ENCODE data around the gene UMOD.

Gene UMOD

GRCh38 chr16:20388854-20389253 lies 36.3 kb upstream of the UMOD start:
- Histone ChIP-seq H3K27me3 (ENCODE audit: control insufficient read depth in 5 of 5, insufficient read depth in 4 of 5, low read length in 5 of 5) (no peaks in the 10 kb centered on the region), H3K27ac (ENCODE audit: low read depth, low read length) (no peak overlapping the region), H3K36me3 (ENCODE audit: control insufficient read depth in 5 of 5, insufficient read depth in 5 of 5, low read length in 5 of 5) (no peaks in the 10 kb centered on the region), H3K4me1 (ENCODE audit: control insufficient read depth in 5 of 5, insufficient read depth in 5 of 5, low read length in 5 of 5) (peaks cover 0 to 14% (median 11%) of the 10 kb centered on the region in 5 donors), H3K9ac (ENCODE audit: low read length in 5 of 5) (no peak overlapping the region), H3K9me3 (ENCODE audit: control insufficient read depth in 5 of 5, low read length in 5 of 5) (no peaks in the 10 kb centered on the region), H3K4me3 (ENCODE audit: low read depth in 1 of 5, low read length in 5 of 5) (no peak overlapping the region)

DNA sequence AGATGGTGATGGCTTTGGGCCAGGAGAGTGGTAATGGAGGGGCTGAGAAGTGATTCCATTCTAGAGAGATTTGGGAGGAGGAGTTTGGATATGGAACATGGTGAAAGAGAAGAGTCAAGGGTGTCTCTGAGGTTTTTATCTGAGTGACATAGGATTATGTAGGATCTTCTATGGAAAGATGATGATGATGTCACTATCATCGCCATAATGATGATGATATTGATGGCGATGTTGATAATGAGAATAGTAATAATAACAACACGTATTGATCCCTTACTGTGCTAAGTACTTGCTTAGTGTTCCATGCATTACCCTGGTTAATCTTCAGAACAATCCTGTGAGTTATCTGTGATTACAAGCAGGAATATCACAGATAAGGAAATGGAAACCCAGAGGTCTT lies 35.5 kb upstream of the UMOD start:
- Histone ChIP-seq H3K27ac (ENCODE audit: low read depth, low read length) (no peak overlapping the region), H3K9me3 (ENCODE audit: control insufficient read depth in 5 of 5, low read length in 5 of 5) (no peaks in the 10 kb centered on the region), H3K27me3 (ENCODE audit: control insufficient read depth in 5 of 5, insufficient read depth in 4 of 5, low read length in 5 of 5) (peaks cover 0 to under 1% (median 0%) of the 10 kb centered on the region in 5 donors), H3K4me1 (ENCODE audit: control insufficient read depth in 5 of 5, insufficient read depth in 5 of 5, low read length in 5 of 5) (peaks cover 0 to 8% (median 6%) of the 10 kb centered on the region in 5 donors), H3K9ac (ENCODE audit: low read length in 5 of 5) (no peak overlapping the region), H3K4me3 (ENCODE audit: low read depth in 1 of 5, low read length in 5 of 5) (no peak overlapping the region), H3K36me3 (ENCODE audit: control insufficient read depth in 5 of 5, insufficient read depth in 5 of 5, low read length in 5 of 5) (no peaks in the 10 kb centered on the region)

DNA sequence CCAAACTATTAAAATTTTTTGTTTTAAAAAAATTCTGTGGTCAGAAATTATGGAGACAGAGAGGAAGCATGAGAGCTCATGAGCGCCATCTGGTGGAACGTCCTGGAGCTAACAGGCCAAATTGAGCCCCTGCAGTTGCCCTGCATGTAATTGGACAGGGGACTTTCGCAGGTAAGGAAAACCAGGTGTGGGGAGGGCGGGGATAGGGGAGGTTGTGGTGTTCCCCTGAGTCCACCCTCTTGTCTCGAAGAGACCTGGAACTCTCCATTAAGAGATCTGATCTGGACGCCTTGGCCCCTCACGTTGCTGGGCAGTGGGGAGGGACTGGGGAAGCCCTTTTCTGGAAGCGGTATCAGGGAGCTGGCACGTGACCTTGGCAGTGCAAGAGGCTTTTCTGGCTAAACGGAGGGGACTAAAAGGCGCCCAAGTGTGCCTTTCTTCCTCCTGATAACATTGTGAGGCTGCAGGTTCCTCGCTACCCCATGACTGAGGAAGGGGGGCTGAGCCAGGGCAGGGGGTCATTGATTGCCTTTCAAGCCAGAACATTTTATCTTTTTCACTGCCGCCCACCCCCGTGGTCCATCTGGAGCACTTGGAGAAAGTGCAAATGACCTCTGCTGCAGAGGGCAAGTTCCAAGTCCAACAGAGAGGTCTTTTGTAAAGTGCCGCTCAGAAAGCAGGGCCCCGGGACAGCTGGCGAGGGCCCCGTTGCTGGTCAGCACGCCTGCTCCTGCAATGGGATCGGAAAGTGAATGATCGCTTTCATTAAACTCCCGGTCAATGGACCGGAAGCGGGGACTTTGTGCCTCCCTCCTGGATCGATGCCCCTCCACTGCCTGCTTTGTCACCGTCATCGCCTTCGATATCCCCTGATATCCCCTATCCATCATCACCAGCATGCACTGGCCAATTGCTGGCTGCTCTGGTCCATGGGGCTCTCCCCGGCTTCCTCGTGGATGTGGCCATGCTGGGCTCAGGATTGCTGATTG lies 33.6 kb upstream of the UMOD start:
- no peaks in the 10 kb centered on the region for H3K9me3 ChIP-seq (ENCODE audit: control insufficient read depth in 5 of 5, low read length in 5 of 5)
- peaks cover 0 to 6% (median 0%) of the 10 kb centered on the region in 5 donors for H3K27me3 ChIP-seq (ENCODE audit: control insufficient read depth in 5 of 5, insufficient read depth in 4 of 5, low read length in 5 of 5)
- H3K36me3 ChIP-seq (ENCODE audit: control insufficient read depth in 5 of 5, insufficient read depth in 5 of 5, low read length in 5 of 5) = no peaks in the 10 kb centered on the region
- no peak overlapping the region for H3K27ac ChIP-seq (ENCODE audit: low read depth, low read length)
- H3K4me3 ChIP-seq (ENCODE audit: low read depth in 1 of 5, low read length in 5 of 5) = peak overlapping the region in 1 of 5 donors; percentile 19
- H3K4me1 ChIP-seq (ENCODE audit: control insufficient read depth in 5 of 5, insufficient read depth in 5 of 5, low read length in 5 of 5) = peaks cover 0 to 8% (median 6%) of the 10 kb centered on the region in 5 donors
- no peak overlapping the region for H3K9ac ChIP-seq (ENCODE audit: low read length in 5 of 5)

DNA sequence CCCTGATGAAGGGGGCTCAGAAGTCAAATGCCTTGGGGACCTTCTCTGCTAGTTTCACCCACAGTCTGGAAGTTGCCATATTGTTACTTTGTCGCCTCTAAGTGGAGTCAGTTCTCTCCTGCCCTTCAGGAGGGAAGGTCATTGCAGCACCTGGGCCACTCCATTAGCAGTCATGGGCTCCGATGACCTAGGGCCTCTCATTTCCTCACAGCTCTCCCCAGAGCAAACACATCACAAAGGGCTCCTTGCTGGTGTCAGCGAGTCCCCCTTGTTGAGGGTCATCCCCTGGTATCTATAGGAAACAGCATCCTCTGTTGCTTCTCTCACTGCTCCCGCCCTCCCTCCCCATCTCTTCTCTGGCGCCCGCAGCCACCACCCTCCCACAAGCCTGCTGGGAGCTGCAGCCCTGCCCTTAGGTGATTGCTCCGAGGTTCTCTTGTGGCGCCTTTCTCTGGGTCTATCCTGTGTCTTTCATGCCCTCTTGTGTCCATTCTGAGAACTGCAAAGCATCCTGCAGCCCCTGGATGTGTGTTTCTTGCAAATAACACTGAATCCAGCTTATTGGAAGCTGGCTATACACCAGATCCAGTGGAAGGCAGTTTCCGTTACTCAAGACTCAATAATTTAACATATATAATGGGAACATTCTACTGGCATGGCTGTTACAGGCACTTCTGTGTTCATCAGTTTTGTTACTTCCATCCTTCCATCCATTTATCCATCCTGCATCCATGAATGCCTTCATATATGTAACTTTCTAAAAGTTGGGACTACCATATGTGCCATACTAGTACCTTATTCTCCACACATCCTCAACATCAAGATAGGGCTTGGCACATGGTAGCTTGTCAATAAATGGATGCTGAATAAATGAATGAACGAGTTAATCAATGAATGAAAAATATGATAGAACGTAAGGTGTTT lies 30.9 kb upstream of the UMOD start:
- Histone ChIP-seq H3K36me3 (ENCODE audit: control insufficient read depth in 5 of 5, insufficient read depth in 5 of 5, low read length in 5 of 5) (no peaks in the 10 kb centered on the region), H3K27ac (ENCODE audit: low read depth, low read length) (no peak overlapping the region), H3K27me3 (ENCODE audit: control insufficient read depth in 5 of 5, insufficient read depth in 4 of 5, low read length in 5 of 5) (peaks cover 0 to 6% (median 0%) of the 10 kb centered on the region in 5 donors), H3K4me1 (ENCODE audit: control insufficient read depth in 5 of 5, insufficient read depth in 5 of 5, low read length in 5 of 5) (peaks cover 0 to 8% (median 6%) of the 10 kb centered on the region in 5 donors), H3K9me3 (ENCODE audit: control insufficient read depth in 5 of 5, low read length in 5 of 5) (no peaks in the 10 kb centered on the region), H3K9ac (ENCODE audit: low read length in 5 of 5) (no peak overlapping the region), H3K4me3 (ENCODE audit: low read depth in 1 of 5, low read length in 5 of 5) (no peak overlapping the region)

- Histone ChIP-seq H3K9me3 (ENCODE audit: control insufficient read depth in 5 of 5, low read length in 5 of 5) (no peaks in the 10 kb centered on the region), H3K4me1 (ENCODE audit: control insufficient read depth in 5 of 5, insufficient read depth in 5 of 5, low read length in 5 of 5) (peaks cover 0 to 8% (median 6%) of the 10 kb centered on the region in 5 donors), H3K27me3 (ENCODE audit: control insufficient read depth in 5 of 5, insufficient read depth in 4 of 5, low read length in 5 of 5) (peaks cover 0 to 6% (median 0%) of the 10 kb centered on the region in 5 donors), H3K9ac (ENCODE audit: low read length in 5 of 5) (no peak overlapping the region), H3K27ac (ENCODE audit: low read depth, low read length) (no peak overlapping the region), H3K4me3 (ENCODE audit: low read depth in 1 of 5, low read length in 5 of 5) (no peak overlapping the region), H3K36me3 (ENCODE audit: control insufficient read depth in 5 of 5, insufficient read depth in 5 of 5, low read length in 5 of 5) (no peaks in the 10 kb centered on the region)
Observed at GRCh38 chr16:20382202-20382948, 29.9 kb upstream of the UMOD start.

- Histone ChIP-seq H3K27me3 (ENCODE audit: control insufficient read depth in 5 of 5, insufficient read depth in 4 of 5, low read length in 5 of 5) (peaks cover 0 to 8% (median 0%) of the 10 kb centered on the region in 5 donors), H3K27ac (ENCODE audit: low read depth, low read length) (no peak overlapping the region), H3K4me3 (ENCODE audit: low read depth in 1 of 5, low read length in 5 of 5) (no peak overlapping the region), H3K36me3 (ENCODE audit: control insufficient read depth in 5 of 5, insufficient read depth in 5 of 5, low read length in 5 of 5) (no peaks in the 10 kb centered on the region), H3K4me1 (ENCODE audit: control insufficient read depth in 5 of 5, insufficient read depth in 5 of 5, low read length in 5 of 5) (peaks cover 0 to under 1% (median 0%) of the 10 kb centered on the region in 5 donors), H3K9ac (ENCODE audit: low read length in 5 of 5) (no peak overlapping the region), H3K9me3 (ENCODE audit: control insufficient read depth in 5 of 5, low read length in 5 of 5) (no peaks in the 10 kb centered on the region)
Observed at GRCh38 chr16:20380782-20381181, 28.3 kb upstream of the UMOD start.

DNA sequence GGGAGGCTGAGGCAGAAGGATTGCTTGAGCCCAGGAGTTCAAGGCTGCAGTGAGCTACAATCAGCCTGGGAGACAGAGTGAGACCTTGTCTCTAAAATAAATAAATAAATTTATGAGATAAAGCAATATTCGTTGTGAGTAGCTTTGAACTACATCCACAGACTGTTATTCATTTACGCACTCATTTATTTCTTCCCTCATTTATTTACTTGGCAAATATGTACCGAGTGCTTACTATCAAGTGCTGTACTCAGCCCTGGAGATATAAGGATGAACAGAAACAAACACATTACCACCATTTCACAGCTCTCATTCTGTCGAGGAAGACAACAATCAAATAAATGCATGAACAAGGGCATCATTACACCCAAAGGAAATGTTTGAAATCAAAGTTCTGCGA lies 24.7 kb upstream of the UMOD start:
- peaks cover 0 to 2% (median 0%) of the 10 kb centered on the region in 5 donors for H3K27me3 ChIP-seq (ENCODE audit: control insufficient read depth in 5 of 5, insufficient read depth in 4 of 5, low read length in 5 of 5)
- H3K9ac ChIP-seq (ENCODE audit: low read length in 5 of 5) = no peak overlapping the region
- H3K9me3 ChIP-seq (ENCODE audit: control insufficient read depth in 5 of 5, low read length in 5 of 5) = peaks cover 0 to 10% (median 0%) of the 10 kb centered on the region in 5 donors
- no peak overlapping the region for H3K4me3 ChIP-seq (ENCODE audit: low read depth in 1 of 5, low read length in 5 of 5)
- no peaks in the 10 kb centered on the region for H3K4me1 ChIP-seq (ENCODE audit: control insufficient read depth in 5 of 5, insufficient read depth in 5 of 5, low read length in 5 of 5)
- H3K27ac ChIP-seq (ENCODE audit: low read depth, low read length) = no peak overlapping the region
- no peaks in the 10 kb centered on the region for H3K36me3 ChIP-seq (ENCODE audit: control insufficient read depth in 5 of 5, insufficient read depth in 5 of 5, low read length in 5 of 5)

- Histone ChIP-seq H3K9ac (ENCODE audit: low read length in 5 of 5) (no peak overlapping the region), H3K36me3 (ENCODE audit: control insufficient read depth in 5 of 5, insufficient read depth in 5 of 5, low read length in 5 of 5) (no peaks in the 10 kb centered on the region), H3K4me1 (ENCODE audit: control insufficient read depth in 5 of 5, insufficient read depth in 5 of 5, low read length in 5 of 5) (no peaks in the 10 kb centered on the region), H3K27ac (ENCODE audit: low read depth, low read length) (no peak overlapping the region), H3K4me3 (ENCODE audit: low read depth in 1 of 5, low read length in 5 of 5) (no peak overlapping the region), H3K9me3 (ENCODE audit: control insufficient read depth in 5 of 5, low read length in 5 of 5) (peaks cover 0 to 10% (median 0%) of the 10 kb centered on the region in 5 donors), H3K27me3 (ENCODE audit: control insufficient read depth in 5 of 5, insufficient read depth in 4 of 5, low read length in 5 of 5) (peaks cover 4 to 8% (median 6%) of the 10 kb centered on the region in 5 donors)
Observed at GRCh38 chr16:20372701-20373100, 20.2 kb upstream of the UMOD start.

DNA sequence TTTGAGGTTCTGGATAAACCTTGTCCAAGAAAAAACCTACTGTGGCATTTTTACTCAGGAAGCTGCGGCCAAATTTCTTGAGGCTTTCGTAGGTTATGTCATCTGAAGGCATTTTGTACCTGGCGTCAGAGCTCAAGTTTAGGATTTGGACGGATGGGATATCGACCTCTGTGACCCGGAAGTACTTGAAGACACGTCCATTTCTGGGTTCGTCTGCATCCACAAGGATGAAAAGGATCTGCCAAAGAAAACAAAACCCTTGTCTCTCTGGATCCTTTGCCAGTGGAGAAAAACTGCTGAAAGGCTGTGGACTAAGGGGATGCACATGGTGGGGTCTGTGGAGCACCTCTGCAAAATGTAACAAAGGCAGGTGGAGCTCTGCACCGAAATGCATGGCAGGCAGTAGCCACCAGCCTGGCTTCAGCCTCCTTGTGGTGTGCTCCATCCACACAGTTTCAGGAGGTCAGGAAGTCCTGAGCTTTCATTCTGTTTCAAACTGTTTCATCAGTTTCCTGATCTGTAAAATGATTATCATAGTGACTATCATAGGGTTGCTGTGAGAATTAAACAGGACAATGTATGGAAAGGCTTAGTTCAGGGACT lies 17.0 kb upstream of the UMOD start:
- no peaks in the 10 kb centered on the region for H3K36me3 ChIP-seq (ENCODE audit: control insufficient read depth in 5 of 5, insufficient read depth in 5 of 5, low read length in 5 of 5)
- H3K4me1 ChIP-seq (ENCODE audit: control insufficient read depth in 5 of 5, insufficient read depth in 5 of 5, low read length in 5 of 5) = no peaks in the 10 kb centered on the region
- no peak overlapping the region for H3K4me3 ChIP-seq (ENCODE audit: low read depth in 1 of 5, low read length in 5 of 5)
- no peak overlapping the region for H3K9ac ChIP-seq (ENCODE audit: low read length in 5 of 5)
- H3K9me3 ChIP-seq (ENCODE audit: control insufficient read depth in 5 of 5, low read length in 5 of 5) = peaks cover 0 to 10% (median 0%) of the 10 kb centered on the region in 5 donors
- peaks cover 4 to 11% (median 6%) of the 10 kb centered on the region in 5 donors for H3K27me3 ChIP-seq (ENCODE audit: control insufficient read depth in 5 of 5, insufficient read depth in 4 of 5, low read length in 5 of 5)
- no peak overlapping the region for H3K27ac ChIP-seq (ENCODE audit: low read depth, low read length)
